ENCODE results near the gene CHST8.

Gene CHST8

DNA sequence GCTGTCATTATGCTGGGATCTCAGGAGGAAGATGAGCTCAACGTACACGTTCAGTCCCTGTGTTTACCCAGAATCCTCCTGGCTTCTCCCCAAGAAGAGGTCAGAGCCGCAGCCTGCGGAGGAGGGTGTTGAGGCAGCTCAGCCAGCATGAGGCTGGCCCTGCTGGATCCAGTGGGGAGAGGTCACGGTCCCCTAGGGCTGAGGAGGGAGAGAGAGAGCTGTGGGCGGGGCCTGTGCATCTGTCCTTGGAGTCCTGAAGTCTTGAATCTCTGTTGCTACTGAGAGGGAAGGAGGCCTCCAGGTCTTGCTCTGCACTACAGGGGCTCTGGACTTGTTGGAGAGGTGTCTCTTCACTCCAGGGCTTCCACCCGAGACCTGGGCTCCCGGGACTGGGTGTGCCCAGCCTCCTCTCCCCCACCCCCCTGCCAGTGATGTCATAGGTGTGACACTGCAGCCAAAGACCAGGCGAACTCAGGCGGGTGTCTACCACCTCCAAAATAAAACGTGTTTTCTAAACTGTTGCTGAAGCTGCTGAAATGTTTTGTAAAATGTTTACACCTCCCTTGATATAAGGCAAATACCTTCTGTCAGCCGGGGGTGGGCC lies 97.0 kb downstream of the CHST8 start:
- Histone ChIP-seq H3K9me3 (ENCODE audit: control insufficient read depth, insufficient read depth, low read length) (no peaks in the 10 kb centered on the region), H3K4me3 (ENCODE audit: low read length) (no peak overlapping the region), H3K4me2 (ENCODE audit: low read length) (no peak overlapping the region), H3K4me1 (ENCODE audit: control insufficient read depth, low read length) (no peaks in the 10 kb centered on the region), H3K79me2 (ENCODE audit: control insufficient read depth, low read length) (no peaks in the 10 kb centered on the region), H3K9me2 (replicated peaks; ENCODE audit: control insufficient read depth, low read length) (no peaks in the 10 kb centered on the region), H3K27me3 (ENCODE audit: control insufficient read depth, low read length) (no peaks in the 10 kb centered on the region), H3K36me3 (ENCODE audit: control insufficient read depth, low read length) (no peaks in the 10 kb centered on the region), H3F3A (ENCODE audit: control insufficient read depth, insufficient read depth) (no peaks in the 10 kb centered on the region), H3K27ac (ENCODE audit: low read depth, low read length) (no peak overlapping the region), H4K20me1 (ENCODE audit: control insufficient read depth, insufficient read depth, low read depth, low read length) (no peaks in the 10 kb centered on the region)
- no peak for TF ChIP-seq EZH2phosphoT487 (IDR thresholded peaks at IDR 0.05; ENCODE audit: borderline replicate concordance, low read length)
- TF ChIP-seq, protein P1, sequence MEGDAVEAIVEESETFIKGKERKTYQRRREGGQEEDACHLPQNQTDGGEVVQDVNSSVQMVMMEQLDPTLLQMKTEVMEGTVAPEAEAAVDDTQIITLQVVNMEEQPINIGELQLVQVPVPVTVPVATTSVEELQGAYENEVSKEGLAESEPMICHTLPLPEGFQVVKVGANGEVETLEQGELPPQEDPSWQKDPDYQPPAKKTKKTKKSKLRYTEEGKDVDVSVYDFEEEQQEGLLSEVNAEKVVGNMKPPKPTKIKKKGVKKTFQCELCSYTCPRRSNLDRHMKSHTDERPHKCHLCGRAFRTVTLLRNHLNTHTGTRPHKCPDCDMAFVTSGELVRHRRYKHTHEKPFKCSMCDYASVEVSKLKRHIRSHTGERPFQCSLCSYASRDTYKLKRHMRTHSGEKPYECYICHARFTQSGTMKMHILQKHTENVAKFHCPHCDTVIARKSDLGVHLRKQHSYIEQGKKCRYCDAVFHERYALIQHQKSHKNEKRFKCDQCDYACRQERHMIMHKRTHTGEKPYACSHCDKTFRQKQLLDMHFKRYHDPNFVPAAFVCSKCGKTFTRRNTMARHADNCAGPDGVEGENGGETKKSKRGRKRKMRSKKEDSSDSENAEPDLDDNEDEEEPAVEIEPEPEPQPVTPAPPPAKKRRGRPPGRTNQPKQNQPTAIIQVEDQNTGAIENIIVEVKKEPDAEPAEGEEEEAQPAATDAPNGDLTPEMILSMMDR (IDR thresholded peaks at IDR 0.05; ENCODE audit: low read depth, low read length, poor library complexity, severe bottlenecking): no peak

DNA sequence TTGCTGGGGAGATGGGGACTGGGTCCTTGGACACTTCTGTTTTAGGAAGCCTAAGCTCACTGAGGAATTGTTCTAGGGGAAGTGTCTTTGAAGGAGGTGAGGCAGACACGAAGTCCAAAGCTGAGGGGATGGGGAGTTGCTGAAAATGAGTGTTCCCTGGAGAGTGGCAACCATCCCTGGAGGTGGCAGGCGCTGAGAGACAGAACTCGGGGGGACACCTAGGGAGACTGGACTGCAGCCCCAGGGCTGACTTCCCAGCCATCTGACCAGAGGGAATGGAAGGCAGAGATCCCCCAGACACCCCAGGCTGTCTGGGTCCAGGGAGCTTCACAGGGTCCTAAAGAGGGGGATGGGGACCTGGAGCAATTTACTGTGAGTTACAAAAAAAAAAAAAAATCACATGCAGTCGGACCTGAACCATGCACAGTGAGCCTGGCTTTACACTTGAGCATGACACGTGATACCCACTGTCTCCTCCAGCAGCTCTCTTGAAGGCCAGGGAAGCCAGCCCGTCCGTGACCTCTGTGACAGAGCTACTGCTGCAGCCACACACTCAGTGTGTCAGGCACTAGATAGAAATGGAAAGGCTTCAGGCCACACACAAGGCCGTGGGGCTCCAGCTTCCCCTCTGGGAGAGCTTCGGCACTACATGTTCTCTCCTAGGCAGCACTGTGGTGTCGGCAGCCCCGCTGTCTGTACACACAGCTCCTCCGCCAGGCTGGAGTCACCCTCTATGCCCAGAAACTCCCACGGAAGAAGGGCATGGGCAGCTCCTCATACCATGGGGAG lies 97.8 kb downstream of the CHST8 start:
- TF ChIP-seq EZH2phosphoT487 (IDR thresholded peaks at IDR 0.05; ENCODE audit: borderline replicate concordance, low read length): no peak
- TF ChIP-seq, protein P1 (IDR thresholded peaks at IDR 0.05; ENCODE audit: low read depth, low read length, poor library complexity, severe bottlenecking): no peak
- no peaks in the 10 kb centered on the region for H3K9me3 ChIP-seq (ENCODE audit: control insufficient read depth, insufficient read depth, low read length)

DNA sequence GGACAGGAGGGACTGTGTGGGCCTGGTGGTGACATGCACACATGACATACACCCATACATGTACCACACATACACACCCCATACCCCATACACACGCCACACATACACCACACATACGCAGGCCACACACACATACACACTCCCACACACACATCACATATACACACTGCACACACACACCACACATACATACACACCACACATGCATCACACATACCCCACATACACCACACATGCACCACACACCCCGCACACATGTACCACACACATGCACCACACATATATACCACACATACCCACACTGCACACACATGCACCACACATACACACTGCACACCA lies 98.4 kb downstream of the CHST8 start:
- H3K4me3 ChIP-seq (ENCODE audit: low read length): no peak overlapping the region
- no peaks in the 10 kb centered on the region for H3K4me1 ChIP-seq (ENCODE audit: control insufficient read depth, low read length)
- TF ChIP-seq, protein P1 (IDR thresholded peaks at IDR 0.05; ENCODE audit: low read depth, low read length, poor library complexity, severe bottlenecking): no peak
- TF ChIP-seq EZH2phosphoT487 (IDR thresholded peaks at IDR 0.05; ENCODE audit: borderline replicate concordance, low read length): no peak
- H3K36me3 ChIP-seq (ENCODE audit: control insufficient read depth, low read length): no peaks in the 10 kb centered on the region
- H3K27me3 ChIP-seq (ENCODE audit: control insufficient read depth, low read length): no peaks in the 10 kb centered on the region
- no peak overlapping the region for H3K4me2 ChIP-seq (ENCODE audit: low read length)
- H3K9me3 ChIP-seq (ENCODE audit: control insufficient read depth, insufficient read depth, low read length): no peaks in the 10 kb centered on the region
- no peak overlapping the region for H3K27ac ChIP-seq (ENCODE audit: low read depth, low read length)
- H3K9me2 ChIP-seq (replicated peaks; ENCODE audit: control insufficient read depth, low read length): no peaks in the 10 kb centered on the region
- no peaks in the 10 kb centered on the region for H3F3A ChIP-seq (ENCODE audit: control insufficient read depth, insufficient read depth)
- no peaks in the 10 kb centered on the region for H4K20me1 ChIP-seq (ENCODE audit: control insufficient read depth, insufficient read depth, low read depth, low read length)
- H3K79me2 ChIP-seq (ENCODE audit: control insufficient read depth, low read length): no peaks in the 10 kb centered on the region

More for the DNA sequence above, 97.8 kb downstream of the CHST8 start:
- Histone ChIP-seq H3K9me2 (replicated peaks; ENCODE audit: control insufficient read depth, low read length) (no peaks in the 10 kb centered on the region), H3K4me1 (ENCODE audit: control insufficient read depth, low read length) (no peaks in the 10 kb centered on the region), H3K27ac (ENCODE audit: low read depth, low read length) (no peak overlapping the region), H3K79me2 (ENCODE audit: control insufficient read depth, low read length) (no peaks in the 10 kb centered on the region), H4K20me1 (ENCODE audit: control insufficient read depth, insufficient read depth, low read depth, low read length) (no peaks in the 10 kb centered on the region), H3F3A (ENCODE audit: control insufficient read depth, insufficient read depth) (no peaks in the 10 kb centered on the region), H3K4me3 (ENCODE audit: low read length) (no peak overlapping the region), H3K27me3 (ENCODE audit: control insufficient read depth, low read length) (no peaks in the 10 kb centered on the region), H3K36me3 (ENCODE audit: control insufficient read depth, low read length) (no peaks in the 10 kb centered on the region), H3K4me2 (ENCODE audit: low read length) (no peak overlapping the region)

Data from DOHH2 (cell line).